IMR-90 (cell line): Measurements from ENCODE around the gene MGAT5. TPM values are rescaled to one million over a fixed set of nuclear protein-coding genes. Genes with fewer than 3 reads are reported as not detected.

Source experiments
- ATAC-seq: fragments of 200-7000 bp; cut with Tn5 transposase; 2 replicates; pipeline ENCODE4 v1.9.1; 2020; ENCODE audit warnings: low read depth, mild to moderate bottlenecking, moderate library complexity
- BruUV-seq: library from RNA; stranded (reverse); fragments of 400-500 nt; replicated peaks from 2 replicates; lab custom pipeline; 2021; lab: Mats Ljungman, UMichigan
- CTCF ChIA-PET: fragments of 300-600 bp; formaldehyde crosslinking; extraction: SDS; loops from one replicate; lab custom pipeline; 2021; ENCODE audit warnings: antibody characterized with exemption; lab: Yijun Ruan, JAX
- POLR2A ChIA-PET: fragments of 300-600 bp; sonication (Branson Sonifier 250); formaldehyde crosslinking; loops from one replicate; lab custom pipeline; 2022; ENCODE audit warnings: antibody characterized with exemption; ENCODE audit not compliant: unreplicated experiment; lab: Charles Lee
- DNase-seq: peaks from one replicate; pipeline ENCODE4 v3.0.0; 2013
- H2AFZ ChIP-seq: replicated peaks from 2 replicates; pipeline ENCODE3; 2013; ENCODE audit warnings: low read length, mild to moderate bottlenecking; ENCODE audit not compliant: poor library complexity
- H2AK5ac ChIP-seq: 2 replicates; pipeline ENCODE4 v1.6.1; 2013; ENCODE audit warnings: low read depth, low read length, inconsistent platforms
- H2AK9ac ChIP-seq: replicated peaks from 2 replicates; pipeline ENCODE3; 2013; ENCODE audit warnings: mild to moderate bottlenecking, low read depth, low read length, moderate library complexity; ENCODE audit not compliant: poor library complexity
- H2BK120ac ChIP-seq: 2 replicates; pipeline ENCODE4 v1.6.1; 2013; ENCODE audit warnings: low read depth, low read length, inconsistent platforms
- H2BK15ac ChIP-seq: 3 replicates; pipeline ENCODE4 v1.6.1; 2013; ENCODE audit warnings: low read depth, low read length, inconsistent platforms
- H2BK20ac ChIP-seq: 2 replicates; pipeline ENCODE4 v1.6.1; 2013; ENCODE audit warnings: low read depth, mild to moderate bottlenecking, inconsistent platforms, low read length, moderate library complexity
- H2BK5ac ChIP-seq: 2 replicates; pipeline ENCODE4 v1.6.1; 2013; ENCODE audit warnings: mild to moderate bottlenecking, low read depth, low read length, inconsistent platforms; ENCODE audit not compliant: poor library complexity, severe bottlenecking
- H3K14ac ChIP-seq: replicated peaks from 2 replicates; pipeline ENCODE4 v1.6.1; 2013; ENCODE audit warnings: low read depth, low read length, inconsistent platforms
- H3K18ac ChIP-seq: 2 replicates; pipeline ENCODE4 v1.6.1; 2013; ENCODE audit warnings: low read depth, low read length, control low read depth
- H3K23ac ChIP-seq: 2 replicates; pipeline ENCODE4 v1.6.1; 2013; ENCODE audit warnings: low read depth, low read length, inconsistent platforms
- H3K27ac ChIP-seq: 2 replicates; pipeline ENCODE4 v1.5.1; 2013; ENCODE audit warnings: mild to moderate bottlenecking, control low read depth, low read length; ENCODE audit not compliant: insufficient read depth
- H3K27me3 ChIP-seq: 2 replicates; pipeline ENCODE4 v1.6.1; 2013; ENCODE audit warnings: low read length; ENCODE audit not compliant: control insufficient read depth, insufficient read depth
- H3K36me3 ChIP-seq: 2 replicates; pipeline ENCODE4 v1.6.1; 2013; ENCODE audit warnings: low read length, mixed read lengths; ENCODE audit not compliant: control insufficient read depth, insufficient read depth
- H3K4ac ChIP-seq: 2 replicates; pipeline ENCODE4 v1.6.1; 2013; ENCODE audit warnings: low read depth, low read length, inconsistent platforms
- H3K4me1 ChIP-seq: 2 replicates; pipeline ENCODE4 v1.6.1; 2013; ENCODE audit warnings: low read length, mixed read lengths; ENCODE audit not compliant: control insufficient read depth, insufficient read depth
- H3K4me2 ChIP-seq: 2 replicates; pipeline ENCODE4 v1.6.1; 2013; ENCODE audit warnings: low read depth, mild to moderate bottlenecking, control low read depth, low read length, moderate library complexity
- H3K4me3 ChIP-seq: 2 replicates; pipeline ENCODE4 v1.5.1; 2013; ENCODE audit warnings: low read depth, mild to moderate bottlenecking, control low read depth, low read length, moderate library complexity; ENCODE audit not compliant: insufficient read depth
- H3K56ac ChIP-seq: 2 replicates; pipeline ENCODE4 v1.6.1; 2013; ENCODE audit warnings: low read length, inconsistent platforms; ENCODE audit not compliant: insufficient read depth; ENCODE audit errors: extremely low read depth
- H3K79me1 ChIP-seq, 2 experiments: 2 replicates each; pipeline ENCODE4 v1.6.1; 2013; ENCODE audit warnings: low read length in 2 of 2, inconsistent platforms in 1 of 2, low read depth in 1 of 2
- H3K9ac ChIP-seq: 2 replicates; pipeline ENCODE4 v1.6.1; 2013; ENCODE audit warnings: low read depth, low read length, control low read depth
- H3K9me1 ChIP-seq: 2 replicates; pipeline ENCODE4 v1.6.1; 2013; ENCODE audit warnings: low read length, inconsistent platforms; ENCODE audit not compliant: insufficient read depth
- H3K9me3 ChIP-seq: 2 replicates; pipeline ENCODE4 v1.6.1; 2013; ENCODE audit warnings: low read length; ENCODE audit not compliant: control insufficient read depth, insufficient read depth
- H4K20me1 ChIP-seq: 2 replicates; pipeline ENCODE4 v1.6.1; 2013; ENCODE audit warnings: low read length, inconsistent platforms; ENCODE audit not compliant: insufficient read depth
- H4K5ac ChIP-seq: 2 replicates; pipeline ENCODE4 v1.6.1; 2013; ENCODE audit warnings: mild to moderate bottlenecking, low read depth, low read length, control low read depth
- H4K8ac ChIP-seq, 2 experiments: 2 replicates each; pipeline ENCODE4 v1.6.1; 2013; ENCODE audit warnings: low read depth in 2 of 2, low read length in 2 of 2, control low read depth in 1 of 2, inconsistent platforms in 1 of 2
- H4K91ac ChIP-seq: 2 replicates; pipeline ENCODE4 v1.6.1; 2013; ENCODE audit warnings: low read depth, low read length, inconsistent platforms; ENCODE audit not compliant: insufficient read depth
- BHLHE40 ChIP-seq: fragments of 150-350 bp; IDR thresholded peaks from 2 replicates; pipeline ENCODE4 v1.6.1; 2016; ENCODE audit warnings: mild to moderate bottlenecking, low read depth, low read length
- CEBPB ChIP-seq: IDR thresholded peaks from 2 replicates; pipeline ENCODE4 v1.6.1; 2012; ENCODE audit warnings: low read depth, low read length, improper control_type of control experiment
- CHD1 ChIP-seq: IDR thresholded peaks from 2 replicates; pipeline ENCODE4 v1.6.1; 2012; ENCODE audit warnings: low read depth, low read length, improper control_type of control experiment
- FOS ChIP-seq: fragments of 150-350 bp; IDR thresholded peaks from 2 replicates; pipeline ENCODE4 v1.6.1; 2016; ENCODE audit warnings: low read depth, low read length
- MAFK ChIP-seq: IDR thresholded peaks from 2 replicates; pipeline ENCODE4 v1.6.1; 2012; ENCODE audit warnings: low read depth, low read length, improper control_type of control experiment
- MXI1 ChIP-seq: IDR thresholded peaks from 2 replicates; pipeline ENCODE4 v1.6.1; 2012; ENCODE audit warnings: low read depth, mild to moderate bottlenecking, low read length, moderate library complexity, borderline replicate concordance
- NFE2L2 ChIP-seq: fragments of 150-350 bp; IDR thresholded peaks from 2 replicates; pipeline ENCODE4 v1.6.1; 2016; ENCODE audit warnings: low read depth, mild to moderate bottlenecking, low read length
- RCOR1 ChIP-seq: IDR thresholded peaks from 2 replicates; pipeline ENCODE4 v1.6.1; 2012; ENCODE audit warnings: mild to moderate bottlenecking, low read length, improper control_type of control experiment; ENCODE audit not compliant: insufficient replicate concordance
- RFX5 ChIP-seq: IDR thresholded peaks from 2 replicates; pipeline ENCODE4 v1.8.0; 2012; ENCODE audit warnings: low read depth, mild to moderate bottlenecking, low read length, moderate library complexity
- SMC3 ChIP-seq: fragments of 150-350 bp; IDR thresholded peaks from 2 replicates; pipeline ENCODE4 v1.6.1; 2016; ENCODE audit warnings: low read depth, mild to moderate bottlenecking, antibody characterized with exemption, low read length, moderate library complexity
- WGBS, 2 experiments: methylation state at CpG; one replicate each; pipeline versions ENCODE4 v1.1.5 to v1.1.7; 2013; ENCODE audit warnings: missing lambda C conversion rate in 2 of 2; ENCODE audit not compliant: insufficient read length in 1 of 2; ENCODE audit errors: extremely low coverage in 2 of 2; 5-methylcytosine and 5-hydroxymethylcytosine counted together
- dilution Hi-C: fragments of 300-500 bp; cut with HindIII; formaldehyde crosslinking; loops from one replicate; pipeline ENCODE4 v1.14.3; 2018; ENCODE audit warnings: low sequenced_read_pairs; ENCODE audit not compliant: unreplicated experiment
- in situ Hi-C: fragments of 300-500 bp; cut with MboI; formaldehyde crosslinking; loops from 3 replicates; pipeline ENCODE4 v1.14.3; 2019; ENCODE audit warnings: low sequenced_read_pairs, inconsistent platforms, mixed read lengths
- intact Hi-C: fragments of 100-400 bp; cut with micrococcal nuclease; formaldehyde crosslinking; loops from 2 replicates; pipeline ENCODE4 v1.10.0; 2022
- polyA plus RNA-seq, 3 experiments: library from polyadenylated mRNA; depleted of rRNA; stranded (reverse); fragments of >200 nt; gene quantifications; 2 replicates each; pipeline ENCODE4 v1.2.3, GENCODE V29; 2012; ENCODE audit warnings: low replicate concordance in 1 of 3
- total RNA-seq: library from RNA; depleted of rRNA; stranded (reverse); fragments of >200 nt; gene quantifications from 2 replicates; pipeline ENCODE4 v1.2.3, GENCODE V29; 2012
- TF ChIP-seq, protein P1 (sequence below): fragments of 150-350 bp; IDR thresholded peaks from 2 replicates; pipeline ENCODE4 v1.6.1; 2017; ENCODE audit warnings: mild to moderate bottlenecking, antibody characterized with exemption, low read length, low read depth
- TF ChIP-seq, protein P2 (sequence below): fragments of 150-350 bp; IDR thresholded peaks from 2 replicates; pipeline ENCODE4 v1.6.1; 2016; ENCODE audit warnings: low read depth, mild to moderate bottlenecking, low read length, moderate library complexity, borderline replicate concordance

Gene MGAT5
- total and polyA plus RNA-seq, 2 of the 4 experiments (the other 2 are of a cell fraction) = 22.9 to 59.9 TPM

DNA sequence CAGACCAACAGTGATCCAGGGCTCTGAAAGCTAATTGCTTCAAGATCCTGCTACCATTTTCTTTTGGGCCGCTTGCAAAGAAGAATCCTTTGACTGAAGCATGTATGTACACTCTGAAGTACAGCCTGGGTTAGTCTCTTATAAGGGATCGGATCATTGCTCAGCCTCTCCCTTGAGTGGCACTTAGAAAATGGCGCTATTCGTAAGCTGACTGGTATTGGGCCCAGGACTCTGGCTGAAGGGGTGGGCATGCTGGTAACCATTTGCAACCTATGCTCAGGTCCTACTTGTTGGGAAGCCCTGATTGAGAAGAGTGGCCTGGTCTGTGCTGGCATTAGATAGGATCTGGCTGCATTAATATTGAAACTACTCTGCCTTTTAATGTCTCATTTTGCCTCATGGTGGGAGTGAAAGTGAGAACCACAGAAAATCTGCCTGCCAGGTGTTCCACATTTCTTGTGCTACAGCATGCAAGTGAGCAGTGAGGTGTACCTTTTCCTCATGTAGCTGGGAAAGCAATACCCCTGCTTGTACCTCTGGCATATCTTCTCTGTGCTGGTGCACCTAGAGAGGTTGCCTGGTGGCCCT, 661 bp upstream of the MGAT5 start:
- no peak overlapping the region for H3K56ac ChIP-seq
- H3K4me2 ChIP-seq = no peak overlapping the region
- no TSS peak for BruUV-seq
- no peaks in the 10 kb centered on the region for H3K27me3 ChIP-seq
- in situ Hi-C loops = no loop called here
- intact Hi-C loops = no loop called here
- peaks cover 38 to 78% of the 10 kb centered on the region in 2 experiments for H3K79me1 ChIP-seq
- ChIA-PET POLR2A (no interaction called here), CTCF (interaction anchor here (1.0 to 1.7 kb wide), 2 partner anchors 8 to 19 kb away, joined by 3 to 7 read pairs; no protein-coding TSS in a partner anchor)
- no peak overlapping the region for H3K9ac ChIP-seq
- H4K8ac ChIP-seq = no peak overlapping the region
- WGBS, 2 experiments = no CpG with 5 or more reads among the region's 4 CpGs
- H3K4me1 ChIP-seq = peaks cover 14% of the 10 kb centered on the region
- ATAC-seq (no peak), DNase-seq (no peak)
- H2BK5ac ChIP-seq = no peak overlapping the region
- H4K91ac ChIP-seq = no peak overlapping the region
- H4K20me1 ChIP-seq = peaks cover 41% of the 10 kb centered on the region
- H3K14ac ChIP-seq = no peak overlapping the region
- no peak overlapping the region for H2BK15ac ChIP-seq
- no peak overlapping the region for H2BK20ac ChIP-seq
- dilution Hi-C loops = no loop called here
- H2AFZ ChIP-seq = no peak overlapping the region
- no peak overlapping the region for H3K18ac ChIP-seq
- no peak overlapping the region for H3K23ac ChIP-seq
- H3K9me1 ChIP-seq = peaks cover 33% of the 10 kb centered on the region
- no peak overlapping the region for H2BK120ac ChIP-seq
- no peak for TF ChIP-seq CHD1
- TF ChIP-seq SMC3 = no peak
- no peak for TF ChIP-seq BHLHE40
- no peak for TF ChIP-seq NFE2L2
- TF ChIP-seq RCOR1 = no peak
- TF ChIP-seq MAFK = no peak
- TF ChIP-seq CEBPB = no peak
- TF ChIP-seq FOS = no peak
- TF ChIP-seq MXI1 = no peak
- TF ChIP-seq, protein P1, sequence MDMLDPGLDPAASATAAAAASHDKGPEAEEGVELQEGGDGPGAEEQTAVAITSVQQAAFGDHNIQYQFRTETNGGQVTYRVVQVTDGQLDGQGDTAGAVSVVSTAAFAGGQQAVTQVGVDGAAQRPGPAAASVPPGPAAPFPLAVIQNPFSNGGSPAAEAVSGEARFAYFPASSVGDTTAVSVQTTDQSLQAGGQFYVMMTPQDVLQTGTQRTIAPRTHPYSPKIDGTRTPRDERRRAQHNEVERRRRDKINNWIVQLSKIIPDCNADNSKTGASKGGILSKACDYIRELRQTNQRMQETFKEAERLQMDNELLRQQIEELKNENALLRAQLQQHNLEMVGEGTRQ = no peak
- no peak for TF ChIP-seq RFX5
- TF ChIP-seq, protein P2, sequence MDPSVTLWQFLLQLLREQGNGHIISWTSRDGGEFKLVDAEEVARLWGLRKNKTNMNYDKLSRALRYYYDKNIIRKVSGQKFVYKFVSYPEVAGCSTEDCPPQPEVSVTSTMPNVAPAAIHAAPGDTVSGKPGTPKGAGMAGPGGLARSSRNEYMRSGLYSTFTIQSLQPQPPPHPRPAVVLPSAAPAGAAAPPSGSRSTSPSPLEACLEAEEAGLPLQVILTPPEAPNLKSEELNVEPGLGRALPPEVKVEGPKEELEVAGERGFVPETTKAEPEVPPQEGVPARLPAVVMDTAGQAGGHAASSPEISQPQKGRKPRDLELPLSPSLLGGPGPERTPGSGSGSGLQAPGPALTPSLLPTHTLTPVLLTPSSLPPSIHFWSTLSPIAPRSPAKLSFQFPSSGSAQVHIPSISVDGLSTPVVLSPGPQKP = no peak
- no peak overlapping the region for H4K5ac ChIP-seq
- H3K4ac ChIP-seq = no peak overlapping the region
- H3K36me3 ChIP-seq = peaks cover 12% of the 10 kb centered on the region
- no peak overlapping the region for H2AK5ac ChIP-seq
- no peak overlapping the region for H3K4me3 ChIP-seq
- no peak overlapping the region for H2AK9ac ChIP-seq
- H3K27ac ChIP-seq = no peak overlapping the region
- H3K9me3 ChIP-seq = no peaks in the 10 kb centered on the region
